DOHH2 (cell line): ENCODE measurements around the gene LCE5A.

Source experiments
- H3F3A ChIP-seq: fragments of 200-600 bp; sonication (generic), shearing (Covaris generic); 2 replicates; pipeline ENCODE4 v1.6.0; 2016; ENCODE audit warnings: antibody characterized with exemption, mild to moderate bottlenecking; ENCODE audit not compliant: control insufficient read depth, insufficient read depth
- H3K27ac ChIP-seq: fragments of 200-600 bp; sonication (generic); 2 replicates; pipeline ENCODE4 v1.5.1; 2014; ENCODE audit warnings: low read depth, mild to moderate bottlenecking, low read length, moderate library complexity
- H3K27me3 ChIP-seq: fragments of 200-600 bp; sonication (generic); 2 replicates; pipeline ENCODE4 v1.6.1; 2014; ENCODE audit warnings: mild to moderate bottlenecking, low read length, mixed read lengths; ENCODE audit not compliant: control insufficient read depth
- H3K36me3 ChIP-seq: fragments of 200-600 bp; sonication (generic); 2 replicates; pipeline ENCODE4 v1.6.1; 2014; ENCODE audit warnings: mild to moderate bottlenecking, low read length, moderate library complexity, mixed read lengths; ENCODE audit not compliant: control insufficient read depth
- H3K4me1 ChIP-seq: fragments of 200-600 bp; sonication (generic); 2 replicates; pipeline ENCODE4 v1.6.1; 2014; ENCODE audit warnings: mild to moderate bottlenecking, low read length, mixed read lengths; ENCODE audit not compliant: control insufficient read depth
- H3K4me2 ChIP-seq: fragments of 200-600 bp; sonication (generic); 2 replicates; pipeline ENCODE4 v1.6.0; 2014; ENCODE audit warnings: mild to moderate bottlenecking, low read length, moderate library complexity
- H3K4me3 ChIP-seq: fragments of 200-600 bp; sonication (generic); 2 replicates; pipeline ENCODE4 v1.5.1; 2014; ENCODE audit warnings: mild to moderate bottlenecking, low read length, mixed read lengths
- H3K79me2 ChIP-seq: fragments of 200-600 bp; sonication (generic); 2 replicates; pipeline ENCODE4 v1.6.1; 2014; ENCODE audit warnings: mild to moderate bottlenecking, low read length, mixed read lengths; ENCODE audit not compliant: control insufficient read depth
- H3K9me2 ChIP-seq: fragments of 200-600 bp; sonication (generic); replicated peaks from 2 replicates; pipeline ENCODE4 v1.6.1; 2014; ENCODE audit warnings: mild to moderate bottlenecking, low read length, mixed read lengths; ENCODE audit not compliant: control insufficient read depth
- H3K9me3 ChIP-seq: fragments of 200-600 bp; sonication (generic); 2 replicates; pipeline ENCODE4 v1.6.1; 2014; ENCODE audit warnings: antibody characterized with exemption, low read length, mixed read lengths; ENCODE audit not compliant: control insufficient read depth, insufficient read depth
- H4K20me1 ChIP-seq: fragments of 200-600 bp; sonication (generic); 2 replicates; pipeline ENCODE4 v1.6.0; 2014; ENCODE audit warnings: low read depth, mild to moderate bottlenecking, antibody characterized with exemption, low read length, moderate library complexity; ENCODE audit not compliant: control insufficient read depth, insufficient read depth
- EZH2phosphoT487 ChIP-seq: fragments of 200-600 bp; sonication (generic); IDR thresholded peaks from 2 replicates; pipeline ENCODE4 v1.6.1; 2017; ENCODE audit warnings: borderline replicate concordance, mild to moderate bottlenecking, antibody characterized with exemption, low read length, moderate library complexity, mixed read lengths
- TF ChIP-seq, protein P1 (sequence below): fragments of 200-600 bp; sonication (generic); IDR thresholded peaks from one replicate; pipeline ENCODE4 v1.5.1; 2014; ENCODE audit warnings: antibody characterized with exemption, mild to moderate bottlenecking, low read depth, low read length; ENCODE audit not compliant: poor library complexity, severe bottlenecking

Gene LCE5A

DNA sequence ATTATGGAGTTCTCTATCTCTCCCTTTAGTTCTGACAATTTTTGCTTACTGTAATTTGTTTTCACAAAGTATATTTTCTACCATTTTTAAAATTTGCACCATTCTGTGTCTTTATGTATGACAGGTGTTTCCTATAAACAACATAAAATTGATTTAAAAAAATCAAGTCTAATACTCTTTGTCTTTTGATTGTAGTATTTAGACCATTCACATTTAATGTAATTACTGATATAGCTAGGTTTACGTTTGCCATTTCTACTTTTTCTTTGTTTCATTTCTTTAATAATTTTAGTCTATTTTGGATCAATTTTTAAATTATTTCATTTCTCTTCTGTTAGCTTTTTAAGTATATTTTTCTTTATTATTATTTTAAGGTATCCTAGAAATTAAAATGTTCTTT lies 44.4 kb upstream of the LCE5A start:
- no peaks in the 10 kb centered on the region for H3K27me3 ChIP-seq
- H3F3A ChIP-seq = no peaks in the 10 kb centered on the region
- H3K36me3 ChIP-seq = no peaks in the 10 kb centered on the region
- H3K4me2 ChIP-seq = no peak overlapping the region
- no peaks in the 10 kb centered on the region for H3K9me2 ChIP-seq
- TF ChIP-seq EZH2phosphoT487 = no peak
- TF ChIP-seq, protein P1, sequence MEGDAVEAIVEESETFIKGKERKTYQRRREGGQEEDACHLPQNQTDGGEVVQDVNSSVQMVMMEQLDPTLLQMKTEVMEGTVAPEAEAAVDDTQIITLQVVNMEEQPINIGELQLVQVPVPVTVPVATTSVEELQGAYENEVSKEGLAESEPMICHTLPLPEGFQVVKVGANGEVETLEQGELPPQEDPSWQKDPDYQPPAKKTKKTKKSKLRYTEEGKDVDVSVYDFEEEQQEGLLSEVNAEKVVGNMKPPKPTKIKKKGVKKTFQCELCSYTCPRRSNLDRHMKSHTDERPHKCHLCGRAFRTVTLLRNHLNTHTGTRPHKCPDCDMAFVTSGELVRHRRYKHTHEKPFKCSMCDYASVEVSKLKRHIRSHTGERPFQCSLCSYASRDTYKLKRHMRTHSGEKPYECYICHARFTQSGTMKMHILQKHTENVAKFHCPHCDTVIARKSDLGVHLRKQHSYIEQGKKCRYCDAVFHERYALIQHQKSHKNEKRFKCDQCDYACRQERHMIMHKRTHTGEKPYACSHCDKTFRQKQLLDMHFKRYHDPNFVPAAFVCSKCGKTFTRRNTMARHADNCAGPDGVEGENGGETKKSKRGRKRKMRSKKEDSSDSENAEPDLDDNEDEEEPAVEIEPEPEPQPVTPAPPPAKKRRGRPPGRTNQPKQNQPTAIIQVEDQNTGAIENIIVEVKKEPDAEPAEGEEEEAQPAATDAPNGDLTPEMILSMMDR = no peak
- no peaks in the 10 kb centered on the region for H4K20me1 ChIP-seq
- no peak overlapping the region for H3K27ac ChIP-seq
- H3K4me1 ChIP-seq = no peaks in the 10 kb centered on the region
- peaks cover 6% of the 10 kb centered on the region; the same call in 1 of the 2 replicates for H3K9me3 ChIP-seq
- H3K4me3 ChIP-seq = no peak overlapping the region
- H3K79me2 ChIP-seq = no peaks in the 10 kb centered on the region

DNA sequence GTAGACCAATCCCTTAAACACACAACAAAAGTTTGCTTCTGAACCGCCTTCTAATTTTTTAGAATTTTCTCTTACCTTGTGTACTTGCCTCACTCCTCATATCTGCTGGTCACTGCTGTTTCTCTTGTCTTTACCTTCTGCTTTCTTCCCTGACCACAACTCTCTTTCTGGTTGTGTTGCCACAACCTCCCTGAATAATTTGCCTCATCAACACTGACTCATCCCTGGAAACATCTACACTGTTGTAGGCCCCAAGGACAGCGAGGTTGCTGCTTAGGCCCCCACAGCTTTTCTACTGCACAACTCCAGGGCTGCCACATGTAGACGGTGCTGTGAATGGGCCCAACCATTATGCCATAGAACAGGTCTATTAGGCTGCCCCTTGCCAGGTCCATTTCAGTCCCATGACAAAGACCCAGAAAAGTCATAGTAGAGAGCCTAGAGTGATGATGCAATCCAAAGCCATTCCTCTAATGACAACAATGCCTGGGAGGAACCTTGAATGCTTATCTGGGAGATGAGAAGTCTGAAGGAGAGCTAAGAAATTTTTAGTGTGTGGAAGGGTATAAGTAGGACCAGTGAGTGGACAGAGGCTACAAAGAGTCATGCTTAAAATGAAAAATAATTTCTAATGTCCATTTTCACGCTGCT lies 36.6 kb upstream of the LCE5A start:
- peaks cover 26% of the 10 kb centered on the region; the same call in 1 of the 2 replicates for H3K9me3 ChIP-seq
- no peaks in the 10 kb centered on the region for H4K20me1 ChIP-seq

DNA sequence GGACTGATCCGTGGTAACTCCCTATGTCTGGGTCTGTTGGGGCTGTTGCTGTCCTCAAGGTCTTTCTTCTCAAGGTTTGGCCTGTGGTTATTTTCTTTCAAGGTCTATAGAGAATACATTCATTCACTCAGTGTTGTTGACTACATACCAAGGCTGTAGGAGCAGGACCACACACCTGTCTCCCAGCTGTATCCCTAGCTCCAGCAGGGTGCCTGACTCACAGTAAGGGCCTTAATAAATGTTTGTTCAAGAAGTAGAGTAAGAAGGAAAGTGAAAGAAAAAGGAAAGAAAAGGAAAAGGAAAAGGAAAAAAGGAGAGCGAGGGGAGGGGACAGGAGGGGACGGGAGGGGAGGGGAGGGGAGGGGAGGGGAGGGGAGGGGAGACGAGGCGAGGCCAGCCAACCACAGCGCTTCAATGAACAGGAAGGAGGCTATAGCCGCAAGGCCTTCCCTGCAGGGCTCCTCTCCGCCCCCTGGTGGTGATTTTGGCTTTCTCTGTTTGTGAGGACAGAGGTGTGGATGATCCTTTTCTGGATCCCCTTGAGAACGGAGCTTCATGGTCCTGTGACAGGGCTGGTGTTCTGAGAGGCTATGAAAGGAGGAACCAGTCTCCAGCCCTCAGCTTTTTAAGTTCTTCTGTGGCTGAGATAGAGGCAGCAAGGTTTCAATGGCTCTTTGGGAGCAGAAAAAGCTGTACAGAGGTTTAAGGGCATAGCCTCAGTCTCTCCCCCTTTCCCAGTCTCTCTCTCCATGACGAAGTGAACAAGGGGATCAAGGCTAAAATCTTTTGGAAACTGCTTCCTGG lies 30.6 kb upstream of the LCE5A start:
- H3K27ac ChIP-seq = no peak overlapping the region
- H3K9me2 ChIP-seq = no peaks in the 10 kb centered on the region
- no peaks in the 10 kb centered on the region for H4K20me1 ChIP-seq
- TF ChIP-seq, protein P1 = peak; percentile 74
- TF ChIP-seq EZH2phosphoT487 = no peak
- no peaks in the 10 kb centered on the region for H3F3A ChIP-seq
- H3K4me2 ChIP-seq = no peak overlapping the region
- H3K4me3 ChIP-seq = no peak overlapping the region
- no peaks in the 10 kb centered on the region for H3K36me3 ChIP-seq
- H3K79me2 ChIP-seq = no peaks in the 10 kb centered on the region
- H3K4me1 ChIP-seq = no peaks in the 10 kb centered on the region
- H3K9me3 ChIP-seq = peaks cover 30% of the 10 kb centered on the region; the same call in 1 of the 2 replicates
- no peaks in the 10 kb centered on the region for H3K27me3 ChIP-seq

More for the DNA sequence above, 36.6 kb upstream of the LCE5A start:
- Histone ChIP-seq H3K36me3 (no peaks in the 10 kb centered on the region), H3K4me3 (no peak overlapping the region), H3K27ac (no peak overlapping the region), H3F3A (no peaks in the 10 kb centered on the region), H3K4me2 (no peak overlapping the region), H3K79me2 (no peaks in the 10 kb centered on the region), H3K27me3 (no peaks in the 10 kb centered on the region), H3K4me1 (no peaks in the 10 kb centered on the region), H3K9me2 (no peaks in the 10 kb centered on the region)
- TF ChIP-seq EZH2phosphoT487 = no peak
- TF ChIP-seq, protein P1 = no peak
